Natural killer cell (primary cell): ENCODE results near the gene ELN. TPM values are rescaled to one million over a fixed set of nuclear protein-coding genes. Genes with fewer than 3 reads are reported as not detected.

ENCODE experiments used
- ATAC-seq, 3 donors: fragments of 150-1000 bp in 2 of 3; fragments of 200-7000 bp in 1 of 3; cut with Tn5 transposase; 1 replicate in 1 of 3; 2 replicates in 2 of 3; pipeline ENCODE4 v1.10.0; 2021; ENCODE audit warnings: mild to moderate bottlenecking in 2 of 3, moderate library complexity in 2 of 3
- DNase-seq, 2 donors: peaks; one replicate each; pipeline versions ENCODE4 v3.0.0 to v3.0.0-alpha.2; 2013 to 2021; ENCODE audit warnings: mixed read lengths in 1 of 2
- H3K27ac ChIP-seq: one replicate; pipeline ENCODE4 v1.5.1; 2013; ENCODE audit warnings: mild to moderate bottlenecking, low read length
- H3K27me3 ChIP-seq: one replicate; pipeline ENCODE4 v1.6.1; 2013; ENCODE audit warnings: low read length; ENCODE audit not compliant: control insufficient read depth, insufficient read depth
- H3K36me3 ChIP-seq: one replicate; pipeline ENCODE4 v1.6.1; 2013; ENCODE audit warnings: low read length; ENCODE audit not compliant: control insufficient read depth, insufficient read depth
- H3K4me1 ChIP-seq: one replicate; pipeline ENCODE4 v1.6.1; 2013; ENCODE audit warnings: low read length; ENCODE audit not compliant: control insufficient read depth, insufficient read depth
- H3K4me3 ChIP-seq: one replicate; pipeline ENCODE4 v1.5.1; 2013; ENCODE audit warnings: low read length
- H3K9me3 ChIP-seq: one replicate; pipeline ENCODE4 v1.6.1; 2013; ENCODE audit warnings: low read length; ENCODE audit not compliant: control insufficient read depth, insufficient read depth
- H3K27ac Mint-ChIP-seq, 2 donors: one replicate each; pipeline ENCODE4 v1.8.0; 2022; ENCODE audit warnings: mild to moderate bottlenecking in 2 of 2, mixed read lengths in 2 of 2, moderate library complexity in 1 of 2
- H3K27me3 Mint-ChIP-seq, 2 donors: one replicate each; pipeline ENCODE4 v1.8.0; 2022; ENCODE audit warnings: low read depth in 2 of 2, mixed read lengths in 2 of 2
- H3K36me3 Mint-ChIP-seq: one replicate; pipeline ENCODE4 v1.8.0; 2022; ENCODE audit warnings: mixed read lengths
- H3K4me1 Mint-ChIP-seq, 2 donors: one replicate each; pipeline ENCODE4 v1.8.0; 2022; ENCODE audit warnings: mixed read lengths in 2 of 2
- H3K4me3 Mint-ChIP-seq: one replicate; pipeline ENCODE4 v1.8.0; 2022; ENCODE audit warnings: mild to moderate bottlenecking, moderate library complexity, mixed read lengths
- H3K9me3 Mint-ChIP-seq, 2 donors: one replicate each; pipeline ENCODE4 v1.8.0; 2022; ENCODE audit warnings: mixed read lengths in 2 of 2
- CTCF ChIP-seq: fragments of 200-600 bp; IDR thresholded peaks from one replicate; pipeline ENCODE4 v1.8.0; 2022; ENCODE audit warnings: antibody characterized with exemption
- WGBS: methylation state at CpG from one replicate; pipeline ENCODE4 v1.1.7; 2013; ENCODE audit warnings: missing lambda C conversion rate; ENCODE audit not compliant: insufficient coverage; 5-methylcytosine and 5-hydroxymethylcytosine counted together
- intact Hi-C: fragments of 100-400 bp; cut with micrococcal nuclease; formaldehyde crosslinking; loops from one replicate; pipeline ENCODE4 v1.14.2; 2022
- total RNA-seq, 4 donors: library from RNA; stranded (reverse); fragments of 120-200 nt in 1 of 4; gene quantifications; one replicate each; pipeline versions ENCODE4 v1.2.3 to v1.2.4, GENCODE V29; 2013 to 2022

ELN gene
- total RNA-seq, 3 donors from 2014 or later (not counting 1 experiment from before 2014, with no cell fraction given), result 0.75 TPM; not detected in 2

- TF ChIP-seq CTCF, result no peak
- Histone ChIP-seq H3K36me3 (no peaks in the 10 kb centered on the region), H3K27me3 (peaks cover 5% of the 10 kb centered on the region), H3K4me3 (no peak overlapping the region), H3K27ac (no peak overlapping the region), H3K4me1 (no peaks in the 10 kb centered on the region), H3K9me3 (no peaks in the 10 kb centered on the region)
- DNase-seq (no peak), ATAC-seq (no peak)
- 92% methylated on average over 4 of the region's 5 CpGs for WGBS
- no peaks in the 10 kb centered on the region for H3K4me1 Mint-ChIP-seq
- H3K4me3 Mint-ChIP-seq, result no peak overlapping the region
- no peaks in the 10 kb centered on the region for H3K36me3 Mint-ChIP-seq
- peaks cover 4 to 12% of the 10 kb centered on the region in 2 donors for H3K27me3 Mint-ChIP-seq
- no peak overlapping the region for H3K27ac Mint-ChIP-seq
- intact Hi-C loops, result no loop called here
- H3K9me3 Mint-ChIP-seq, result no peaks in the 10 kb centered on the region
These were observed 8.8 kb upstream of the ELN start for GRCh38 chr7:74019149-74019548.

- no peaks in the 10 kb centered on the region for H3K36me3 Mint-ChIP-seq
- H3K9me3 ChIP-seq, result no peaks in the 10 kb centered on the region
- no peaks in the 10 kb centered on the region for H3K4me1 Mint-ChIP-seq
- no peak overlapping the region for H3K4me3 Mint-ChIP-seq
- H3K27me3 ChIP-seq, result peaks cover 7% of the 10 kb centered on the region
- H3K27ac ChIP-seq, result no peak overlapping the region
- WGBS, result 97% methylated on average over 9 of the region's 9 CpGs
- H3K27me3 Mint-ChIP-seq, result peaks cover 4 to 12% of the 10 kb centered on the region in 2 donors
- H3K9me3 Mint-ChIP-seq, result no peaks in the 10 kb centered on the region
- TF ChIP-seq CTCF, result no peak
- intact Hi-C loops, result no loop called here
- no peak for ATAC-seq
- DNase-seq, result no peak
- H3K36me3 ChIP-seq, result no peaks in the 10 kb centered on the region
- H3K4me1 ChIP-seq, result no peaks in the 10 kb centered on the region
- H3K27ac Mint-ChIP-seq, result no peak overlapping the region
- H3K4me3 ChIP-seq, result no peak overlapping the region
These were observed 7.6 kb upstream of the ELN start for GRCh38 chr7:74020390-74020789.

DNA sequence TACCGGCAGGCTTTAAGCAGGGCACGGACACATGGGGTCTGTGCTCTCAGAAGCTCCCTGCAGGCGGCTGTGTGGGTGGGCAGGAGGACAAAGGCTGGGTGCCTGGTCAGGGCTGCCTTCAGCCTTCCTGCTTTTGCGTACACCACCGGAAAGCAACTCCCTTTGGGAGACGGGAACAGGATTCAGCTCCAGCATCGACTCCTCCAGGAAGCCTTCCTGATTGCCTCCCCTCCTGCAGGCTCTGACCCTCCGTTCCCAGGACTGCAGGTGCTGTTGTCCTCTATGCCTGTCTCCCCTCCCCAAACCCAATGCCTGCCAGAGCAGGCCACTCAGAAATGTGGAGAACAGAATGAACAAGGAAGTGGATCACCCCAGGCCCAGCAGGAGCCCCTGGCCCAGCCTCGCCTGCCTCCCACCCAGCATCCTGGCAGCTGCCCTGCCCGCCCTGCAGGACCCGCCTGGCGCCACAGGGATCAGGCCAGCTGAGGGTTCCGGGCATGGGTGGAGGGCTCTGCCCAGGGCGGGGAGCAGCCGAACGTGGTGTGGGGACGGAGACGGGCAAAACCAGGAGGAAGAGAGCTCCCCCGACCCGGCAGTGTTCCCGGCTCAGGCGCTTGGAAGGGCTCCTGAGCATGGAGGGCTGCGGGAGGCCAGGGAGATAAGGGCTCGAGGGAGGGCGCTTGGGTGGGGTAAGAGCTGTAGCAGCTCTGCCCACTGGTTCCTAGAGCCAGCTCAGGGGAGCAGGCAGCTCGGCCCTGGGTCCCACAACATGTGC lies 6.2 kb upstream of the ELN start:
- DNase-seq, result no peak
- no peak overlapping the region for H3K27ac ChIP-seq
- H3K9me3 ChIP-seq, result no peaks in the 10 kb centered on the region
- H3K27me3 Mint-ChIP-seq, result peaks cover 14 to 23% of the 10 kb centered on the region in 2 donors
- no peak overlapping the region for H3K4me3 Mint-ChIP-seq
- H3K27ac Mint-ChIP-seq, result no peak overlapping the region
- WGBS, result 89% methylated on average over 26 of the region's 26 CpGs
- no peak overlapping the region for H3K4me3 ChIP-seq
- intact Hi-C loops, result no loop called here
- peaks cover 3% of the 10 kb centered on the region for H3K4me1 ChIP-seq
- H3K27me3 ChIP-seq, result peaks cover 16% of the 10 kb centered on the region
- H3K4me1 Mint-ChIP-seq, result peaks cover 11% of the 10 kb centered on the region in 2 donors
- no peak for ATAC-seq
- no peaks in the 10 kb centered on the region for H3K36me3 ChIP-seq
- H3K9me3 Mint-ChIP-seq, result no peaks in the 10 kb centered on the region
- no peaks in the 10 kb centered on the region for H3K36me3 Mint-ChIP-seq
- TF ChIP-seq CTCF, result no peak

DNA sequence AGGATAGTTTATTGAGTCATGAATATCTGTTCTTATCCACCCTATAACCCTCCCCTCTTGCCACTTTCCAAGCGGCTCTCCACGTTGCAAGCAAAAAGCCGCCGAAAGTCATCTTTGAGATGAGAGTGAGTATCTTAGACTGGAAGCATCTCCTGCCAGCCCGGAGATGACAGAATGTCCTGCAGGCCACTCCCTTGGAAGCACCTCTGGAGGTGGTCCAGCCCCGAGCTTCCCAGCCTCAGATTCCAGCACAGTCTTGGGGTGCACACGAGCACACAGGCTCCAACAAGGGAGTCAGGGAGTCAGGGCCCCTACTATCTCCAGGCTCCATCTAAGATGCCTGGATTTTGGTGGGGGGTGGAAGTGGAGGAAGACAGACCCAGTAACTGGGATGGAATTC lies 5.5 kb upstream of the ELN start:
- no peak overlapping the region for H3K27ac Mint-ChIP-seq
- no peaks in the 10 kb centered on the region for H3K36me3 Mint-ChIP-seq
- Histone ChIP-seq H3K4me3 (no peak overlapping the region), H3K27me3 (peaks cover 18% of the 10 kb centered on the region), H3K36me3 (no peaks in the 10 kb centered on the region), H3K9me3 (no peaks in the 10 kb centered on the region), H3K4me1 (peaks cover 6% of the 10 kb centered on the region), H3K27ac (no peak overlapping the region)
- peaks cover 13 to 15% of the 10 kb centered on the region in 2 donors for H3K4me1 Mint-ChIP-seq
- intact Hi-C loops, result no loop called here
- DNase-seq (no peak), ATAC-seq (no peak)
- H3K4me3 Mint-ChIP-seq, result no peak overlapping the region
- TF ChIP-seq CTCF, result no peak
- peaks cover 19 to 24% of the 10 kb centered on the region in 2 donors for H3K27me3 Mint-ChIP-seq
- H3K9me3 Mint-ChIP-seq, result no peaks in the 10 kb centered on the region
- 93% methylated on average over 6 of the region's 7 CpGs for WGBS
